Stimulated activated CD8-positive, alpha-beta memory T cell treated with anti-CD3 and anti-CD28 coated beads, Interleukin-12 subunit alpha, Interleukin-12 subunit beta, amount 100 ng/mL, for 1 hour (primary cell): ENCODE measurements around the gene BTAF1.

Source experiments
- DNase-seq: peaks from one replicate; pipeline ENCODE4 v3.0.0-alpha.2; 2020; ENCODE audit warnings: low read depth

The BTAF1 gene

DNA sequence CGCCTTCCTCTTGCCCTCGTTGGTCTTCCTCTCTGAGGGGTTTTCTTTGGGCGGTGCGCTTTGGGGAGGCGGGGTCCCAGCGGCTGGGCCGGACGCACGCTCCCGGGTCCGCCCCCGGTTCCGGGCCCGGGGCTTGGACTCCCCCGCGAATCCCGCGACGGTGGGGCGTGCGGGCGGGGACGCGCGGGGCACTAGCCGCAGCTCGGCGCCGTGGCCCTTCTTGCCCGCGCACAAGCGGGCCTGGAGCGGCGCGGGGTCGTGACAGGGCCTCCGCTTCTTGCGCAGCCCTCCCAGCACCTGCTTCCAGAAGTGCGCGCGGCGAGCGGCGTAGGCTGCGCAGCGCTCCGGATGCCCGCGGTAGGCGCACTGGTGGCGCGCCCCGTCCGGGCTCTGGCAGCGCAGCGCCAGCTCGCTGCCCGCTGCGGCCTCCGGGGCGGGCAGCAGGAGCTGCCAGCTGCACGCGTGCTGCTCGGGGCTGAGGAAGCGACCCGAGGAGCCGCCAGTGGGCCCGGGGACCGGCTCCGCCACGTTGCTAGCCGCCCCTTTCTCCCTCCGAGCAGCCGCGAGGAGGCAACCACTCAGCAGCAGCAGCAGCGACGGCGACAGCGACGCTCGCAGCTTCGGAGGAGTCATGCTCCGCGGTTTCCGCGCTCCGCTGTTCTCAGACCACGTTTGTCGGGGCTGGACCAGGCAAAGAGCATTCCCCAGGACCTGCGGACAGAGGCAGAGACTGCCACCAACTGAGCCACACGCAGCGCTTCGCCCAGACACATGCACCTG is 15.0 kb upstream of the BTAF1 start:
- peak; percentile 52 for DNase-seq

DNA sequence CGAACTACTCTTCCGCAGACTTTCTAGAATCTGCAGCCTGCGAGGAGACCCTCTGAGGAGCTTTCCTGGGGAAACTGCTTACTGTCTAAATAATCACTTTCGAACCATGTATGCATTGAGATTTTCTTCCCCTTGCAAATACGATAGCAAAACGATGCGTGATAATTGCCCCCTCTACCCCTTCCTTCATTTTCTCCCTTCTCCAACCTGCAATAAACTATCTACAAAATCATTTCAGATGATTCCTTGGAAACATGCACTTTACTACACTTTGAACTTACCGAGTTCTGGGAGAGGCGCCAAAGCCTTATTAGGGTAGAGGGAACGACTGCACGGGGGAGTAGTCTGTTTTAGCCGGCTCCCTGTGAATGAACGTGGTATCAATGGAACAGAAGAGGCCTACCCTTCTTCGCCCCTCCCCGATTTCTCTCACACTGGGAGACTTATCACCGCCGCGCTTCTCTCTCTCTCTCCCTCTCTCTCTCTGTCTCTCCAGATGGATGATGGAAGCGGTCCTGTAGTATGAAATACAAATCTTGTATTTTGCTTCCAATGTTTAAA is 14.4 kb upstream of the BTAF1 start, which contains the start of gene FGFBP3:
TSS of gene FGFBP3 (minus strand) at position 370 of the 561 bp plus-strand sequence. CDS start 517 bp downstream, outside the sequence.
- no peak for DNase-seq

DNA sequence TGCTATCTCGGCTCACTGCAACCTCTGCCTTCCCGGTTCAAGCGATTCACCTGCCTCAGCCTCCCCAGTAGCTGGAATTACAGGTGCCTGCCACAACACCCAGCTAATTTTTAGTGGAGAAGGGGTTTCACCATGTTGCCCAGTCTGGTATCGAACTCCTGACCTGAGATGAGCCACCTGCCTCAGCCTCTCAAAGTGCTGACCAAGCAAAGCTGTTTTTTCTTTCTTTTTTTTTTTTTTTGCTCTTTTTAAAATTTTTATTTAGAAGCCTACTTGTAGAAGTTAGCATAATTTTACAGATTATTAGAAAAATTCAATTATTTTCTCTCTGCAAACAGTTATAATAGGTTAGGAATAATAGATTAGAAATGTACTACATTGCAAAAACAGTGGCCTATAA is 13.1 kb upstream of the BTAF1 start:
- no peak for DNase-seq

DNA sequence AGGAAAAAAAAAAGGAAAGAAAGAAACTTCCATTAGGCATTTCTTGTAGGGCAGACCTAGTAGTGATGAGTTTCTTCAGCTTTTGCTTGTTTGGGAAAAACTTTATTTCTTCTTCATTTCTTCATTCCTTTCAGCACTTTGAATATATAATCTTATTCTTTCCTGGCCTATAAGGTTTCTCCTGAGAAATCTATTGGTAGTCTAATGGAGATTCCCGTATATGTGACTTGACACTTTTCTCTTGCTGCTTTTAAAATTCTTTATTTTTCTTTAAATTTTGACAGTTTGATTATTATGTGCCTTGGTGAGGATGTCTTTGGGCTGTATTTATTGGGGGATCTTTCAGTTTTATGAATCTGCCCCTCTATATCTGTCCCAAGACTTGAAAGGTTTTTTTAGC is 3.9 kb upstream of the BTAF1 start:
- no peak for DNase-seq

DNA sequence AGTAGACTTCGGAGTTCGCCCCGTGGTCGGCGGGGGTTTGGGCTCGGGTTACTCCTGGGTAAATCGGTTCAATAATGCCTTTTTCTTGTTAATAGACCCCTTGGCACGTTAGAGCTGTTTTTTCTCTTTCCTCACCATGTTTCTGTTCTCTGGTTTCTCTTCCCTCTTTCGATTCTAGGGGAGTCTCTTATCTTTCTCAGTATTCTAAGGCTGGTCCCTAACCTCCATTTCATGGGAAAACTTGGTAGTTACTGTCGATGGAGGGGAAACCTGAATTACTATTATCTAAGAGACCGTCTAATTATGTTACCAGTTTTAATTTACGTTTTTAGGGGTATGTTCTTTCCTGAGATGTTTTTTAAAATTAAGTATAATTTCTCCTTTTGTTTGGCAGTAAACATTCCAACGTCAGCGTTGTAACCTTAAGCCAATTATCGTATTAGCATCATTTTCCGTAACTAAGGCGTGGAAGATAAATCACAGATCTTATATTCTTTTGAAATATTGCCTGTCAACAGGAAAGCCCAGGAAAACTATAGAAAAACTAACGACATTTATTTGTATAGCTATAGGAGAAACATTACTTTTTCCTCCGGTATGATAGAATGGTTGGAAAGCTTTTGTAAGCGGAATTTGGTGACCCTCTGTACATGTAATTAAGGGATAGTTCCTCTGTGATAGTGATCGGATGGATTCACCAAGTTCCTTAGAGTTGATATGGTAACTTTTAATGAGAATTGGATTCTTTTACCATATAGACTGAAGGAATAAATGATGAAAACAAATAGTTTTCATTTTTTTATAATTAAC is 847 bp downstream of the BTAF1 start:
- DNase-seq = no peak

DNA sequence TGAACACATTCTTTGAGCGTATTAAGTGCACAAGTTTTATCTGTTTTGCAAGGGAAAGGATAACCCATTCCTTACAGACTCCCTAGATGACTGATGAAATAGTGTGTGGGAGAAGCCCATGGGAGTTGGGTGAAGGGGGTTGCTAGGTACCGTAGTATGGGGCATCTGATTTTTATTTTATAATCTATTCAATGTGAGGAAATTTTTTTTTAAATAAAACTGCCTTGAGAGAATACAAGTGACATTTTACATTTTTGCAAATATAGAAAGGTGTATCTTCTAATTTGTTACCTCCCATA is 1.4 kb downstream of the BTAF1 start:
- no peak for DNase-seq

DNA sequence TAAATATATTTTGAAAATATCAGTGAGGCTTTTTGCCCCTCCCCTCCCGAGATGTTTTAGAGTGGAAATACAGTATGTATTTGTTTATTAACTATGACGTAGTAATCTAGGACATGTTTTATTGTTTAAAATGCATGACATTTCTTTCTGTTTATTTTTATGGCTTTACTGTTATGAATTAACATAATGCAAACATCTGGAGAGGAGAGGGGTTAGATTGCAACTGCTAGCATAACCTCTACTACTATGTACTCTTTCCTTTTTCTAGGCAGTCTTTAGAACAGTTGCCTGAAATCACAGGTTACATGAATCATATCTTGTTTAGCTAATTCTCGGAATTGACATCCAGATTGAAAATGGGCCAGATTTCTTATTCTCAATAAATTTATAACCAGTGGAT is 7.4 kb downstream of the BTAF1 start:
- no peak for DNase-seq

DNA sequence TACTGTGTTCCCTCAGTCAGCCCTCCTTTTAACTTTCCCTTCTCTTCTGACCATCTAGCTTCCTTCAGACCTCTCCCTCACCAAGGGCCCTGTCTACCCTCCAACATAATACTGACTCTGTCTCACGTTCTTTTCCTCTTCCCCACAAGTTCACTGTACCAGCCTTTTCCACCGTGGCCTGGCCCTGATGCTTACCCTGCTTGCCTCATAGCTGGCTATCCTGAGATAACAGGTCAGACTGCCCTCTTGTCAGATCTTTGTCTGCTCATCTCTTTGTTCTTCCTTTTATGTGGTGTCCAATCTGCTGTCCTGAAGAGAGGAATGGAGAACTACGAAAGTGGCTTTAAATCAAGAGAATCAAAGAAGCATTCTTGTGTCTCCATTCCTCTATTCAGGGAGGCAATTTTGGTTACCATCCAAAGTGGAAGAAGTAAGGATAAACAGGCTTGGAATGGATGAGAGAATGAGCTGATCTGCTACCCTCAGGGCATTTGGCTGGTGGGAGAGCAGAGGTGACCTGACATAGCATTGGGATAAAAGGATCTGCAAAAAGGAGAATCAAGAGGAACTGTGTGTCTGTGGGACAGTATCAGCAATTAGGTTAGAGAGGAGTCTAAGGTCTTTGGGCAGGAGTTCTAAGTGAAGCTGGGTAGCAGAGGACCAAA is 8.1 kb downstream of the BTAF1 start:
- DNase-seq = no peak

DNA sequence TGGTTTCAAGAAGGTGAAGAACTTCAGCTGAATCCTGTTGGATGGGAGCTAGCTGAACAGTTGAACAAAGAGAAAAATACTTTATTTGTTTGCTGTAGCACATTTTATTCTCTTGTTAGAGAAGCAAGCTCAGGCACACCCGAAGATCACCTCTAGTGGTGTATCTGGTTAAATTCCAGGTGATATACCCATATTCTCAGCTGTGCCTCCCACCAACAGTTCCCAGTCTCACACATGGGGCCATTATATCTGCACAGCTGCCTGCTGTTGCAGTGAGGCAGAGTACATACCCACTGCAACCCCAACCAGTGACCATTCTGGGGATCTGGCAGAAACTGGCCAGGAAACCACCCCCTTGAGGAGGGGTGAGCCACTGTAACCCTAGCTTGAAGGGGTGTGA is 9.2 kb downstream of the BTAF1 start:
- no peak for DNase-seq

DNA sequence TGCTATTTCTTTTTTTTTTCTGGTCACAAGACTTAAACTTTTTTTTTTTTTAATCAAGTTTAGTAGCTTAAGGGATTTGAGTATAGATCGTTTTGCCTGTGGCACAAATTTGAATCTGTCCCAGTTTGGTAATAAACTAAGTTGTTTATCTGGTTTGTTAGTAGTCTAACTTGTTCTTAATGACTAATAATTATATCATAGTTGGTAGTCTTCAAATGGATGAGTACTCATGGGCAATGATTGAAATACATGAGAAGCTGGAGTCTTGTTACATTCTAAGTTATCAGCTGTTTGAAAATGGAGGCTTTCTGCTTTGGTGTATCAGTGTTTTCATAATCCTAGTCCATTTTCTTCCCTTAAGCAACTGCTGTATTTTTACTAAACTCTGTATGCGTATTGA is 12.3 kb downstream of the BTAF1 start:
- DNase-seq = no peak

DNA sequence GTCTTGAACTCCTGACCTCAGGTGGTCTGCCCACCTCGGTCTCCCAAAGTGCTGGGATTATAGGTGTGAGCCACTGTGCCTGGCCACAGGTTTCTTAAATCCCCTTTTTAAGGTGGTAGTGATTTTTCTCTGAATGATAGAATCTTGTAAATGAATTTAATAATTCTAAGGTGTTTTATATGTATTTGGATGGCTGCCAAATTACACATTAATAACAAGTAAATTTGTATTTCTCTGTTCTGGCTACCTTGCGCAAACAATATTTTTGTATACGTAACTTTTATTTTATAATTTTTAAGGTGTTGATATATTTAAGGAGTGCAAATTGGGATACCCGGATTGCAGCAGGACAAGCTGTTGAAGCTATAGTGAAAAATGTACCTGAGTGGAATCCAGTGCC is 16.1 kb downstream of the BTAF1 start:
- DNase-seq = no peak

DNA sequence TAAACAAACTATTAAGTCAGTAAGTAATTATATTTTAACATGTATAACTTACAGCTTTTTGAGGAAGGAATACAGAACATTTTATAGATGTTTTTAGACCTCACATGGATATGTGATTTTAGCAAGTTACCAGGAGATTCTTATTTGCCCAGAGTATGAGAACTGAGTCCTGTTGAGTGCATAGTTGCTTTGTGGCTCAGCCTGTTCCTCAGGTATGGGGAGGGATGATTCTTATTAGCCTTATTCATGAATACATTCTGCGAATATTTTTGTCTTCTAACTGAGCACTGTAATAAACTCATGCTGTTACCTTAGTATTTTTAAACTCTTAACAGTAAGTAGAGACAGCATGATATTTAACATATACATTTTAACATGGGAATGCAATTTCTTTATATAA is 17.9 kb downstream of the BTAF1 start:
- no peak for DNase-seq

DNA sequence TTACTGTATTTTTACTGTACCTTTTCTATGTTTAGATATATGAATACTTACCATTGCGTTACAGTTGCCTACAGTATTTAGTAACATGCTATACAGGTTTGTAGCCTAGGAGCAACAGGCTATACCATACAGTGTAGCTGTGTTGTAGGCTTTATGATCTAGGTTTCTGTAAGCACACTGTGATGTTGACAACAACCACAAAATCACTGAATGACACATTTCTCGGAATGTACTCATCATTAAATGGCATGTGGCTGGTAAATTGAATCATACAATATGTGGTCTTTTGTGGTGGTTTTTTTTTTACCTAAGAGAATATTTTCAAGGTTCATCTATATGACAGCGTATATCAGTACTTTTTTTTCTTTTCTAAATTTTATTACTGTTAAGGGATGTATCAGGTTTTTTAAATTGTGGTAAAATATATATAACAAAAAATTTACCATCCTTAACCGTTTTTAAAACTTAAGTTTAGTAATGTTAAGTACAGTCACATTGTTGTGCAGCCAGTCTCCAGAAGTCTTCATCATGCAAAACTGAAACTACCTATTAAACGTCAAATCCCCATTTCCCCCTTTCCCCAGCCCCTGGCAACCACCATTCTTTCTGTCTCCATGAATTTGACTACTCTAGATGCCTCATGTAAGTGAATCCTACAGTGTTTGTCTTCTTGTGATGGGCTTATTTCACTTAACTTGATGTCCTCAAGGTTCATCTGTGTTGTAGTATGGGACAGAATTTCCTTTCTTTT is 21.5 kb downstream of the BTAF1 start:
- DNase-seq = no peak

DNA sequence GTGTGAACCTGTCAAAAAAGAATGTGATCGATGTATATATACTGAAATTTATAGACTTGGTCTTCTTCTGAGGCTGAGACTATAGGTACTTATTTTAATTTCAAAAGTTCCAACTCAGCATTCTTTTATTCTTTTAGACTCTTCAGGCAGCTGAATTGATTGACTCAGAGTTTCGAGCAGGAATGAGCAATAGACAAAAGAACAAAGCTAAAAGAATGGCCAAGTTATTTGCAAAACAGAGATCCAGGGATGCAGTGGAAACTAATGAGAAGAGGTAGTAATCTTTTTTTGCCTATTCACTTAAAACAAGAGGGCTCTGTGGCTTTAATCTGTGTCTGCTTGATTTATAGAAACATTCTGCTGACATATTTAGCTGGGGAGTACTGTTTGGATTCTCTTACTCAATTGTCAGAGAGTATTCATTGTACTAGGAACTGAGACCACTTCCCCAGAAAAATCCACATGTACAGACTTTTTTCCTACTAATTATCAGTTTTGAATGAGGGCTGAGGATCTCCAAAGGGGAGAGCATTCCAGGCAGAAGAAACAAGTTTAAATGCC is 30.1 kb downstream of the BTAF1 start:
- DNase-seq = no peak

DNA sequence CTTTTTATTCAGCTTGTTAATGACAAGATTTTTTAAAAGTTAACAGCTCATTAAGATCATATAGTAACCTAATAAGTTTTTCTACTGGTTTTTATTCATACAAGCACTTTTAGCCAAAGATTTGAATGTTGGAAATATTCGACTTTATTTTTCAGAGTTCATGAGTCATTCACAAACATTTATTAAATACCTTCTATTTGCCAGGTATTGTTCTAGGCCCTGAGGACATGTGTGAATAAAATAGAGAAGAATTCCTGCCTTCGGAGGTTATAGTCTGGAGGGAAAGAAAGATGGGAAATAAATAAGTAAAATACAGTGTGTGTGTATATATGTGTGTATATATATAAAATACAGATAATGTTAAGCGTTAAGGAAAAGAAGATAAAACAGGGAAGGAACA is 31.5 kb downstream of the BTAF1 start:
- DNase-seq = no peak

DNA sequence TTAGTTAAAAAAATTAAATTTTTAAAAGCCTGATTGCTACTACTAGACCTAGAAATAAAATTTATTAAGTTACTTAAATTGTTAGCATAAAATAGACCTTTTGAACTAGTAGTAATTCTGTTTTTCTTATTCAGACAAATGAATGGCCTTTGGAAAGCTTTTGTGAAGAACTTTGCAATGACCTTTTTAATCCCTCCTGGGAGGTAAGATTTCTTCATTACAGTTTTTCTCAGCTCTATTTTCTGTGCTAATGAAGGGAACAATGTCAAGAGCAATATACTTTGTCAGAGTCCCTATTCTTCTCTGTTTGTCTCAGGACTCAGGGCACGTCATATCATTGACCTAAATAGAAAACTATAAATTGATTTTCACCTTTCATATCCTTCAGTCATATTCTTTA is 33.5 kb downstream of the BTAF1 start:
- DNase-seq = no peak

DNA sequence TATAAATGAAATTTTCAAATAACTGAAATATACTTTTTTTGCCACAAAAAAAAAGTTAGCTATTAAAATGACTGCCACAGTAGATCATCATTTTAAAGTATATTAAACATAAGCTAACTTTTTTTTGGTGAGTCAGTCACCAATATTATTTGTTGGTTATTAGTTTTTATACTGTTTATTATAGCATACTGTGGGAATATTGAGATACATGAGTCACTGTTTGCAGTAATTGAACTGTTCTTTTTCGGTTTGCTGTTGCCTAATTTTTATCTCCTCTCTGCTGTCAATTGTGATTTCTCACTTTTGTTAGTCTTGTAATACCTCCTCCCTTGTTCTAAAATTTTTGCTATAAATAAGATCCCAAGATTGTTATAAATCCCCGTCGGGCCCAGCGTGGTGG is 45.7 kb downstream of the BTAF1 start:
- DNase-seq = no peak

DNA sequence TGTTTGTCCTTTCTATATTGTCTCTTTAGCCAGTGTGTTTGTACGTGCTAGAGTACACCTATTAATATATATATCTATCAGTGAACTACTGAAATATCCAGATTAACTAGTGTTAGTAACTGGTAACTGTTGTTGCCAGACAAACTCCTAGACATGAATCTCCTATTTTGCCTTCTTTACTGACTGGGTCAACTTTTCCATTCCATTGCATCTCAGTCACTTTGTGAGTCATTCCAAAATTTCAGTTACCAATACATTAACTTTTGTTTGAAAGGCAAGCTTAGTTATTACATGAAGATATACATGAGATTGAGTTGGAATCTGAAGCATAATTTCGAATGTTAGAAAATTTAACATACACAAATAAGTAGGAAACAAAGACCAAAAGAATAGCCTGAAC is 51.4 kb downstream of the BTAF1 start:
- no peak for DNase-seq

DNA sequence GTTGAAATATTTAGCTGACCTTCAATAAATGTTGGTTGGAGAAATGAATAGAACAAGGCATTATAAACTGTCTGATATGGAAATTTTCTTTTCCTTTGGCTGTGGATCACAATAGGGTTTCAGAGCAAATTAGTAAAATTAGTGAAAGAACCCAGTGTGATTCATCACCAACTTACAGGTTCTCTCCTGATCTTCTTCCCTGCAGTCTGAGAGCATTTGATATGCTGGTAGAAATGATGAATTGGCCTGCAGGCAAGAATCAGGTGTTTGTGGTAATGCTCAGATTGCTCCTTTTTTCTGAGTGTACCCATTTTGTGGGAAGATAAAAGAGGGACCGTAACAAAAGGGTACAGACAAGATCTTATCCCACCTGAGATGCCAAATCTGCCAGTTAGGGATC is 51.9 kb downstream of the BTAF1 start:
- DNase-seq = no peak

DNA sequence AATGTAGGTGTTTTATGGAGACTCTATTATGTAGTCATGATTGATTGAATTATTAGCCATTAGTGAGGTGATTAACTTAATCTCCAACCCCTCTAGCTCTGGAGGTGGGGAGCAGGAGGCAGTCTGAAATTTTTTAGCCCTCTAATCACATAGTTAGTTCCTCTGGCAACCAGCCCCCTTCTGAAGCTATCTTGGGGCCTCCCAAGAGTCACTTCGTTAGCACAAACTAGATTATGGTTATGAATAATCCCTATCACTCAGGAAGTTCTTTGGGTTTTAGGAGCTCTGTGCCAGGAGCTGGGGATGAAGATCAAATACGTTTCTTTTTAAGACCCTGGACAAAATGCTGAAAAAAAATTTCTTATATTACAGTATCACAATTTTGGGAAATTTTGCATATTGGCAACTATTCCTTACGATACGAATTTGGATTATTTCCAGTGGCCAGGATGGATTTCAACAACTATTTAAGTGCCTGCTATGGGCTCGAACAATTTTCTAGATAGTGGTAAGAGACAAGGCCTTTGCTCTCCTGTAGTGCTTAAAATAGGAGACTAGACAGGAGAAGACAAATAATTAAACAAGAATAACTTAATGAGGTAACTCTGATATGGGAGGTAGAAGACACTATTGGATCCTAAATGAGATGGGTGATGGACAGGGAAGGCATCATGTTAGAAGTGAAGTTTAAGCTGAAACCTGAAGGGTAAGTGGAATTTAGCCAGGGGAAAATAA is 52.9 kb downstream of the BTAF1 start:
- no peak for DNase-seq

DNA sequence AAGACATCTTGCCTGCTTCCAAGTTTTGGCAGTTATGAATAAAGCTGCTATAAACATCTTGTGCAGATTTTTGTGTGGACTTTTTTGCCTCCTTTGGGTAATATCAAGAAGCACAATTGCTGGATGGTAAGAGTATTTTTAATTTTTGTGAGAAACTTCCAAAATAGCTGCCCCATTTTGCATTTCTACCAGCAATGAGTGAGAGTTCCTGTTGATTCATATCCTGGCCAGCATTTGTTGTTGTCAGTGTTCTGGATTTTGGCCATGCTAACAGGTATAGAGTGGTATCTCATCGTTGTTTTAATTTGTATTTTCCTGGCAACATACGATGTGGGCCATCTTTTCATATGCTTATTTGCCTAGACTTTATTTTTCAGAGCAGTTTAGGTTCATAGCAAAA is 53.9 kb downstream of the BTAF1 start:
- no peak for DNase-seq
